ENCODE data around the gene UNC13A. TPM values are rescaled to one million over a fixed set of nuclear protein-coding genes. Genes with fewer than 3 reads are reported as not detected.

The UNC13A gene
- total RNA-seq, 1 experiment from 2014 or later: 0.28 TPM

- no peak overlapping the region for H3K4me3 Mint-ChIP-seq (ENCODE audit: low read depth, unreplicated experiment)
- BruUV-seq (replicated peaks): no TSS peak
- H3K27ac Mint-ChIP-seq (ENCODE audit: unreplicated experiment): no peak overlapping the region
- peaks cover 23% of the 10 kb centered on the region for H3K36me3 Mint-ChIP-seq (ENCODE audit: insufficient read depth, unreplicated experiment)
- H3K4me1 Mint-ChIP-seq (ENCODE audit: low read depth, unreplicated experiment): peaks cover 6% of the 10 kb centered on the region
- intact Hi-C loops (cut with micrococcal nuclease; ENCODE audit: unreplicated experiment): no loop called here
- H3K9me3 Mint-ChIP-seq (ENCODE audit: low read depth, unreplicated experiment): no peaks in the 10 kb centered on the region
- TF ChIP-seq CTCF (IDR thresholded peaks at IDR 0.05; ENCODE audit: unreplicated experiment): no peak
- H3K27me3 Mint-ChIP-seq (ENCODE audit: unreplicated experiment): peaks cover 45% of the 10 kb centered on the region
- CTCF ChIA-PET: interaction anchor here (1.5 kb wide), 1 partner anchor 24 kb away, joined by 3 read pairs; no protein-coding TSS in a partner anchor
- DNase-seq: no peak
Measured at GRCh38 chr19:17604372-17605025, 83.7 kb downstream of the UNC13A start.

- no TSS peak for BruUV-seq (replicated peaks)
- peaks cover 45% of the 10 kb centered on the region for H3K27me3 Mint-ChIP-seq (ENCODE audit: unreplicated experiment)
- H3K27ac Mint-ChIP-seq (ENCODE audit: unreplicated experiment): no peak overlapping the region
- DNase-seq: no peak
- TF ChIP-seq CTCF (IDR thresholded peaks at IDR 0.05; ENCODE audit: unreplicated experiment): no peak
- intact Hi-C loops (cut with micrococcal nuclease; ENCODE audit: unreplicated experiment): no loop called here
- H3K36me3 Mint-ChIP-seq (ENCODE audit: insufficient read depth, unreplicated experiment): peaks cover 18% of the 10 kb centered on the region
- peaks cover 6% of the 10 kb centered on the region for H3K4me1 Mint-ChIP-seq (ENCODE audit: low read depth, unreplicated experiment)
- H3K9me3 Mint-ChIP-seq (ENCODE audit: low read depth, unreplicated experiment): no peaks in the 10 kb centered on the region
- H3K4me3 Mint-ChIP-seq (ENCODE audit: low read depth, unreplicated experiment): no peak overlapping the region
- CTCF ChIA-PET: no interaction called here
Measured at GRCh38 chr19:17602872-17603510, 85.2 kb downstream of the UNC13A start.

GRCh38 chr19:17602217-17602616 lies 85.9 kb downstream of the UNC13A start:
- Mint-ChIP-seq H3K9me3 (ENCODE audit: low read depth, unreplicated experiment) (no peaks in the 10 kb centered on the region), H3K4me3 (ENCODE audit: low read depth, unreplicated experiment) (no peak overlapping the region), H3K4me1 (ENCODE audit: low read depth, unreplicated experiment) (peaks cover 6% of the 10 kb centered on the region), H3K27ac (ENCODE audit: unreplicated experiment) (no peak overlapping the region), H3K27me3 (ENCODE audit: unreplicated experiment) (peaks cover 45% of the 10 kb centered on the region), H3K36me3 (ENCODE audit: insufficient read depth, unreplicated experiment) (peaks cover 18% of the 10 kb centered on the region)
- intact Hi-C loops (cut with micrococcal nuclease; ENCODE audit: unreplicated experiment): no loop called here
- BruUV-seq (replicated peaks): no TSS peak
- CTCF ChIA-PET: no interaction called here
- no peak for TF ChIP-seq CTCF (IDR thresholded peaks at IDR 0.05; ENCODE audit: unreplicated experiment)
- DNase-seq: no peak

GRCh38 chr19:17601683-17602082 lies 86.5 kb downstream of the UNC13A start:
- CTCF ChIA-PET: no interaction called here
- intact Hi-C loops (cut with micrococcal nuclease; ENCODE audit: unreplicated experiment): no loop called here
- Mint-ChIP-seq H3K27me3 (ENCODE audit: unreplicated experiment) (peaks cover 45% of the 10 kb centered on the region), H3K4me1 (ENCODE audit: low read depth, unreplicated experiment) (peaks cover 4% of the 10 kb centered on the region), H3K4me3 (ENCODE audit: low read depth, unreplicated experiment) (no peak overlapping the region), H3K27ac (ENCODE audit: unreplicated experiment) (no peak overlapping the region), H3K36me3 (ENCODE audit: insufficient read depth, unreplicated experiment) (peaks cover 13% of the 10 kb centered on the region), H3K9me3 (ENCODE audit: low read depth, unreplicated experiment) (no peaks in the 10 kb centered on the region)
- DNase-seq: no peak
- no peak for TF ChIP-seq CTCF (IDR thresholded peaks at IDR 0.05; ENCODE audit: unreplicated experiment)
- no TSS peak for BruUV-seq (replicated peaks)
